NCI-H446 treated with DMSO at 0.1 percent for 48 hours (cell line): ENCODE data around the gene SLC10A2.
"Not testable (repeated sequence)": the region's sequence is repeated elsewhere in the genome, so short reads cannot be mapped to it uniquely, and the experiment has no call there.

Experiments
- DNase-seq: peaks from one replicate; lab custom pipeline; 2025; lab: John Stamatoyannopoulos, UW

The SLC10A2 gene, protein sequence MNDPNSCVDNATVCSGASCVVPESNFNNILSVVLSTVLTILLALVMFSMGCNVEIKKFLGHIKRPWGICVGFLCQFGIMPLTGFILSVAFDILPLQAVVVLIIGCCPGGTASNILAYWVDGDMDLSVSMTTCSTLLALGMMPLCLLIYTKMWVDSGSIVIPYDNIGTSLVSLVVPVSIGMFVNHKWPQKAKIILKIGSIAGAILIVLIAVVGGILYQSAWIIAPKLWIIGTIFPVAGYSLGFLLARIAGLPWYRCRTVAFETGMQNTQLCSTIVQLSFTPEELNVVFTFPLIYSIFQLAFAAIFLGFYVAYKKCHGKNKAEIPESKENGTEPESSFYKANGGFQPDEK

DNA sequence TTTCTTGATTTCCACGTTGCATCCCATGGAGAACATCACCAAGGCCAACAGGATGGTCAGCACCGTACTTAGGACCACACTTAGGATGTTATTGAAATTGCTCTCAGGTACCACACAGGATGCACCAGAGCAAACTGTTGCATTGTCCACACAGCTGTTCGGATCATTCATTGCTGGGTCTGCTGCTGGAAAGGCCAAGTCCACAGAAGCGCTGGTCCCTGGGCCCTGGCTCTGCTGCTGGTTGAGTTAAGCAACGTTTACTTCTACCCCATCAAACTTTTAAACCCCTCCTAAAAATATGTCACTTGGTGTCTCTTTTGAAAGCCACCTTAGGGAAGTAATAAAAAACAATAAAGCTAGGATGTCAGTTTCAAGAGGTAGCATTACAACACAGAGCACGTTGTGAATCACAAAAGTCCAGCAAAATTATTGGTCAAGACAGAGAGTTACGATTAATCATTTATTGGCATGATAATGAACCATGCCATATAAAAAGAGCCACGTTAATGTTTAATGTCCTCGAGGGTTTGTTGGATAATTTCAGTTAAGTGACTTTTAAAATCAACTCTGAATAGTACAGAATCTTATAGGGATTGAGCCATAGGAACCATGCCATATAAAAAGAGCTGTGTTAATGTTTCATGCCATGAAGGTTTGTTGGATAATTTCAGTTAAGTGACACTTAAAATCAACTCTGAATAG lies at the start of gene SLC10A2:
Gene SLC10A2 (minus strand): TSS at position 339 of the 702 bp plus-strand sequence. CDS start 168 bp downstream, at position 171.
- no peak for DNase-seq

DNA sequence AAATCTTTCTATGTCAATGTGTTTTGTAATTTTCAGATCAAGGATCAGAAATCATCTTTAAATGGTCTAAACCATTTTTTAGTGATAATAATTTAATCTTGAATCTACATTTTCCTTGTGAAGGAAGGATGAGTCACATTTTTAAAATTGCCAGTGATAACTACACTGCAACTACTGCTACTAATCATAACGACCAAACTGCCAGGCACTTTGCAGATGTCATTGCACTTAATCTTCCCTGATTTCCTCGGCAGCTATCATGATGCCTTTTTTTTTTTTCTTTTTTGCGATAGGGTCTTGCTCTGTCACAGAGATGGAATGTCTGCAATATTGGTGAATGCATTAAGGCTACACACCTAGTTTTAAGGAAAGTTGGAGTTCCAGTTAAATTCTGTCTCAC lies 41.4 kb upstream of the SLC10A2 start:
- DNase-seq: no peak

DNA sequence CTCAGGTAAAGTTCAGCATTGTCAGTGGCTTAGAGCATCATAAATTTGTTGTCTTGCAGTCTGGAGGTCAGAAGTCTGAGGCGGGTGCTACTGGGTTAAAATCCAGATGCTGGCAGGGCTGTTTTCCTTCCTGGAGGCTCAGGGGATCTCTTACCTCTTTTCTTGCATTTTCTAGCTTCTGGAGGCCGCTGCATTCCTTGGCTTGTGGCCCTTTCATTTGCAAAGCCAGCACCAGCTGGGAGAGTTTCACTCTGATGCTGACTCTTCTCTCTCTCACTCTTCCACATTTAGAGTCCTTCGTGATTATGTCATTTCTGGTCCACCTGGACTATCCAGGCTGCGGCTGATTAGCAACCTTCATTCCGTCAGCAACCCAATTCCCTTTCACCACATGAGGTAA lies 38.1 kb upstream of the SLC10A2 start:
- DNase-seq: no peak

DNA sequence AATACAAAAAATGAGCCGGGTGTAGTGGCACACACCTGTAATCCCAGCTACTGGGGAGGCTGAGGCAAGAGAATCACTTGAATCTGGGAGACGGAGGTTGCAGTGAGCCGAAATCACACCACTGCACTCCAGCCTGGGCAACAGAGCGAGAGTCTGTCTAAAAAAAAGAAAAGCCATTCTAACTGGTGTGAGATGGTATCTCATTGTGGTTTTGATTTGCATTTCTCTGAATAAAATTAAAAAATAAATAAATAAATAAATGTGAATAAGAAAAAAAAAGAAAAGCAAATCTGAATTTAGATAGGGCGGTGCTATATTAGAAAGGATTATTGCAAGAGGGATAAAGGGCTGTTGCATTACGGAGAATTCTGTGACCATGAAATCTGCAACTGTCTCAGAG lies 37.2 kb upstream of the SLC10A2 start:
- not testable (repeated sequence) for DNase-seq

DNA sequence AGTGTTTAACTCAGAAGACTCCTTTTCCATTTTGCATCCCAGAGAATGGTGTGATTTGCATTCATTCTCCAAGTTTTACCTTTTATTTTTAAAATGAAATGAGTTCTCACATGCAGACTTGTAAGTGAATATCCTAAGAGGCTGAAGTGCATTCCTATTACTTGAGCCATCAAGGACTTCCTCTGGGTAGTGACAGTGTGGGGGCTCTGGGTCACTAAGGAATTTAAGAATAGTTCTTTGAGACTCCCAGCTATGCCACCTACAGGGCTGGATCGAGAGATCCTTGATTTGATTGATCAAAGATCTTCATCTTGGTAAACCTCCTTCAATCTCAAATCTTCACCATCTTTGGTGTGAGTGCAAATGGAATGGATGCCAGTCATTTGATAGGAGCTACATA lies 36.3 kb upstream of the SLC10A2 start:
- no peak for DNase-seq

DNA sequence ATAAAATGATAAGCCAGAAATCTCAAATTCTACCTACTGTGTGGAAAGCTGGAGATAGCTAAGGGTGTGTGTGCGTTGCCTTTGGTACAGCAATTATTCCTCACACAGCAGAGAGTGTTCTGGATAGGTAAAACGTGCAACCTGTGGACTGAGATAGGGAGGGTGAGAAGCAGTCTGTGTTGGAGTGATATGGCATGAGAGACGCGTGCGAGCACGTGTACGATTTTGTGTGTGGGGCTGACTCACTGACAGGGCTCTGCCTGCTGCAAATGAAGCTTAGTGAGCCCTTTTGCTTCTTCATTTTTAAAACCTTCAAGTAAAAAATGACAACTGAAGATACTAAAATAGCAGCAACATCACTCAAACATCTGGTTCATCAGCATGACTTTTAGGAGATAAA lies 35.7 kb upstream of the SLC10A2 start:
- DNase-seq: no peak

DNA sequence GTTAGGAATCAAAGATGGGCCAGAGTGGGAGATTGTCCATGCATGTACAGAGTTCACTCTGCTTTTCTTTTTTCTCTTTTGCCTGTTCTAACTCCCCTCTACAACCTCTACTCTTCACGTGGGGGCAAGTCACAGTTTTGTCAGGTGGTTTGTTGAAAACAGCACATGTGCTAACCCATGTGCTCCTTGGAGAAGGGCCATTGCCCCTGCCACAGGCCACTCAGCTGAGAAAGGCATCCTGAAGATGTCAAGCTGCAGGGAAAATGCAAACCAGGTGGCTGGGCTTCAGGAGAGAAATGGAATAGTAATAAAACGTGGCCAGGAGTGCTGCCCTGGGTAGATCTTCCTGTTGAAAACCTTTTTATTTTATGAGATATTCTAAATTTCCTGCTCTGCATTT lies 35.3 kb upstream of the SLC10A2 start:
- no peak for DNase-seq

DNA sequence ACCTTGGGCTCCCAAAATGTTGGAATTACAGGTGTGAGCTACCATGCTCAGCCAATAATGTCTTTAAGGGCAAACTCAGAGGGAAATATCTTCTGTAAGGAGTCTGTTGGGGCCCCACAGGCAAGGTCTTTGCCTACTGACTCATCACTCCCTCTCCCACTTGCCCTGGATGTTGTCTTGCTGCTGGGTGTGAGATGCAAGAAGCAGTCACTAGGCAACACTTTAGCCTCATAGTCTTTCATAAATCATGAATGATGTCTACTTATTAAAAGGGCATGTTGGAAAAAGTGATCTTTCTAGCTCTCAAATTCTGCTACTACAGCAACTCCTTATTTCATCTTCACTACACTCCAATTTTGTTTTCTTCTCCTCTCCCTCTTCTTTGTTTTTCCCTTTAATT lies 34.6 kb upstream of the SLC10A2 start:
- no peak for DNase-seq

DNA sequence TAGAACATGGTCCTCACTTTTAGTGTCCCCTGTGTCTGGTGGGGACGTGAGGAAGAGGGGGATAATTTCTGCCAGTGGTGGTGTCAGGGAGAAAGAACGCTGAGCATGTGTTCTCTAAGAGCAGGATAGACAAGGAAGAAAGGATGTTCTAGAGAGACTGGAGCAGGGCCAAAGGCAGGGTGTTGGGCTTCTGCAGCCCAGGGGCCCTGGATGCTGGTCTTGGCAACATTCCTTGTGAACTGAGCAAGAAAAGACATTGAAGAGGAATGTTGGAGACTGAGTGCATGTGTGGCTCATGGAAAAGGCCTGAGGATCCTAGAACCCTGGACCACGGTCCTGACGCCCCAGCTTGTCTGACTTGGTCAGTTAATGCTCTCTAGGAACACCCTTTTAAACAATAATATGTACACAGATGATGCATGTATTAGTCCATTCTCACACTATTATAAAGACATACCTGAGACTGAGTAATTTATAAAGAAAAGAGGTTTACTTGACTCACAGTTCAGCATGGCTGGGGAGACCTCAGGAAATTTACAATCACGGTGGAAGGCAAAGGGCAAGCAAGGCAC lies 33.6 kb upstream of the SLC10A2 start:
- no peak for DNase-seq

DNA sequence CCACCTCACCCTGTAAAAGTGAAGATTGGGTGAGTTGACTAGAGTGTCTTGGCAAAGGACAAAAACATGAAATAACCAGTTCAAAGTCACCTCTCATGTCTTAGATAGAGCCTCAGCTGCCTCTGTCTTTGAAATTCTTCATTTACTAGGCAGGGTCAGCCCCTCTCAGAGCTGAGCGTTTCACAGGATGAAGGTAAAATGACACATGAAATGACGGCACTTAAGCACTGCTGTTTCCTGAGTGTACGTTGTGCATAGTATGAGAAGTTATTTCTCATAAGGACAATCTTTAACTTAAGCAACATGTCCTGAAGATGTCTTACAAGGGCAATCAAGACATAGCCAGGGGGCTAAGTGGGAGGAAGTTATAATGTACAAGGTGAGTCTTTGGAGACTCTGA lies 32.3 kb upstream of the SLC10A2 start:
- DNase-seq: no peak

DNA sequence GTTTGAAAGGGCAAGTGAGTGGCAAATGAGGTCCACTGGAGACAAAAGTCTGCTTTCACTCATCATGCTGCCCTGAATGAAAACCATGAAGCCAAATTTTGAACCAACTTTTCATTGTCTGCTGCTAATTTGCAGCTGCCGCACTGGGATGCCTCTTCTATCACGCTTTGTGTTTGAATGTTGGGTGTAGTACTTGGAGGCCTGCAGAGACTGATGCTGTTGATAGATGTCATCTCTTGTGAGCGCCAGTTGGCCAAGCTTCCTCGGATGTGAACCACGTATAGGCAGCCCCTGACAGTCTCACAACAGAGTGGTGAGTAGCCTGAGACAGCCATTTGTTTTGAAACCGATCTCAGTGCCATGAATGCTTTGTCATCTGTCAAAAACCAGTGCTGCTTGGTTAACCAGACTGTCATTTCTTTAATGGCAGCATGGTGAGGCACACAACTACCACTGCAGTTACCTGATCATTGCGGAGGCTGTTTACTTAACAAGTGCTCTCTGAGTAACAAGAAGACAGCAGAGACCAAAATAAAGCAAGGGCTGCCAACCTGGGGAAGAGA lies 31.2 kb upstream of the SLC10A2 start:
- no peak for DNase-seq

DNA sequence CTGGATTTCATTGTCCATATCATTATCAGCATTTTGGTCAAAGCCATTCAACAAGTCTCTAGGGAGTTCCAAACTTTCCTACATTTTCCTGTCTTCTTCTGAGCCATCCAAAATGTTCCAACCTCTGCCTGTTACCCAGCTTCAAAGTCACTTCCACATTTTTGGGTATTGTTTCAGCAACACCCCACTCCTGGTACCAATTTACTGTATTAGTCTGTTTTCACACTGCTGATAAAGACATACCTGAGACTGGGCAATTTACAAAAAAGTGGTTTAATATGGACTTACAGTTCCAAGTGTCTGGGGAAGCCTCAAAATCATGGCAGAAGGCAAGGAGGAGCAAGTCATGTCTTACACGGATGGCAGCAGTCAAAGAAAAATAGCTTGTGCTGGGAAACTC lies 27.4 kb upstream of the SLC10A2 start:
- not testable (repeated sequence) for DNase-seq

DNA sequence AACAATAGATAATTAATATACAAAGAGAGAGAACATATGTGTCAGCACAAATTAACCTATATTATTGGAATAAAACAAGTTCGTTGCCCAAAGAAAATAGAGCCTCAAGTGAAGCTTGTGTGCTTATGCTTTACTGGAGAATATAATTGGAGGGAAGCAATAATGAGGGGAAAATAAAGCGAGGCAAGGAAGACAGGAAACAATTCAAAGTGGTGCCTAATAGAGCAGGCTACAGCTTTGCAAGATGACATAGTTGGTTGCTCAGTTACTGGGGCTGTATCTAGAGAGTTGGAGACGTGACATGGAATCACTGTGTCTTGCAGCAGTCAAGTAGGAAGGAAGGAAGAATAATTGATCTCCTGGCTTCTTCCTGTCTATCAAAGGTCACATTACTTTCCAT lies 21.1 kb upstream of the SLC10A2 start:
- no peak for DNase-seq

DNA sequence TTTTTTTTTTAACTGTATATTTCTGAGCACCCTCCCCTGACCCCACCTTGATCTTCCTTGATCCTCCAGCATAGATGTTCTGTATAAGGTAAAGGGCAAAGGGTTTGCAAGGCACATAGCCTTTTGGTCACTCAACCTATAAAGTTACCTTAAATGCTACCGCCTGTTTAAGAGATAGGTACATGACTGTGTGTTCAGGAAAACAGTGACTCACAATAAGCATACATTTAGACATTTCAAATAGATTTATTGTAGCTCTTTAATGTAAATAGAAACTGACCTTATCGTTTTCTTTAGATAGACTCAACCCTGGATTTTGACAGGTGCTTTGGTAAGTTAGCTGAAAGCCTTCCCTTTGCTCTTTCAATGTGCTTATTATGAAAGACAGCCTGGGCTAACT lies 15.2 kb upstream of the SLC10A2 start:
- no peak for DNase-seq

DNA sequence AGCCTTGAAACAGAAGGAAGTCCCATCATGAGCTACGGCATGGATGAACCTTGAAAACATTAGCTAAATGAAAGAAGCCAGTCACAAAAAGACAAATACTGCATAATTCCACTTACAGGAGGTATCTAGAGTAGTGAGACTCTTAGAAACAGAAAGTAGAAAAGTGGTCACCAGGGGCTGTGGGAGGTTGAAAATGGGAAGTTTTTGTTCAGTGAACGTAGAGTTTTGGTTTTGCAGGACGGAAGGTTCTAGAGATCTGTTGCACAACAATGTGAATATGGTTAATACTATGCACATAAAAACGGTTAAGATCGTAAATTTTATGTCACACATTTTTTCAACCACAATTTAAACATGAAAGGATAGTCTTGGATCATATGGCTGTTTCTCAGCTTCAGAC lies 11.9 kb upstream of the SLC10A2 start:
- no peak for DNase-seq

DNA sequence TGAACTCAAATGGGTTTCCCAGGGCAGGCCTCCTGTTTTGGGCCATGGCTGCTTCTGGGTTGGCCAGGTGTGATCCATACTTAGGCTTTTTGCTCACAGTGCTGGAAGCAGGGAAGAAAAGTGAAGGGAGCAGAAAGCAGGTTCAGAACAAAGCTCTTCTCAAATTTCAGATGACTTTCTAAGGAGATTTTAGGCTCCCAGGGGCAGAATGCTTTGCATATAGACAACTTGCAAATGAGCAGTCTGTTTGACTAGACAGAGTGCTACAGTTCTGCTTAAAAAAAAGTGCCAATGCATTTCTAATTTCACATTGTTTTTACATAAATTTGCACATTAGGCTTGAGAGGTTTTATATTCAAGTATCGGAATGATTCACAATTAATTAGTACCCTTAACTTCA lies 2.6 kb upstream of the SLC10A2 start:
- no peak for DNase-seq

DNA sequence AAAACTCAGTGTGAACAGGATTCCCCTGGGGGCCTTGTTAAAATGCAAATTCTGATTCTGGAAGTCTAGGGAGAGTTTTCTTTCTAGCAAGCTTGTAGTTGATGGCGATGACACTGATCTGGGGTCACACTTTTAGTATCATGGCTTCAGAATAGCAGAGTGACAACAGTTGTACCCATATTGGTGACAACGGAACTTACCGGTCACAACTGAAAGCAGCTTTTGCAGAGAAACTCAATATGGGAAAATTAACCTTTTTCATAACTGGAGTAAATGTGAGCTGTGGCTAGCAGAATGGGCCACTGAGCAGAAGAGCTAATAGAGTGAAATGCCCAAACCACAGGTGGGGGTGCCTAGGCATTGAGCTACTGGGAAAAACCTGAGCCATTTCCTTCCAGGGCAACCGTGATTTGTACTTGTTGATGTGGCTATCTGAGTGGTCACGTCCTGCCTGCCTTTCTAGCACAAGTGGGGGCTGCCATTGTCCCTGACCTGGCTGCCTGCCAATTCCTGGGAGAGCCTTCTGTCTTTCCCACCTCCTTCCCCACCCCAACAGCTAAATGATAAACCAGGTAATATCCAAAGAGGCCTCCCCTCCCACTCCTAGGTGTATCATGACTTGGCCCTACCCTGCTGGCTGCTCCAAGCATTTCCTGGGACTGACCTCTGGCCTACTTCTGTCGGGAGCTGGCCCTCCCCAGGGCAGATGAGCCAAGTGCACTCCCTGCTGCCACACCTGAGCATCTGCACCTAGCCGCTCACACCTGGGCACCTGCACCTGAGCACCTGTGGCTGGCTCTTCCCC lies 1.7 kb upstream of the SLC10A2 start:
- DNase-seq: no peak

DNA sequence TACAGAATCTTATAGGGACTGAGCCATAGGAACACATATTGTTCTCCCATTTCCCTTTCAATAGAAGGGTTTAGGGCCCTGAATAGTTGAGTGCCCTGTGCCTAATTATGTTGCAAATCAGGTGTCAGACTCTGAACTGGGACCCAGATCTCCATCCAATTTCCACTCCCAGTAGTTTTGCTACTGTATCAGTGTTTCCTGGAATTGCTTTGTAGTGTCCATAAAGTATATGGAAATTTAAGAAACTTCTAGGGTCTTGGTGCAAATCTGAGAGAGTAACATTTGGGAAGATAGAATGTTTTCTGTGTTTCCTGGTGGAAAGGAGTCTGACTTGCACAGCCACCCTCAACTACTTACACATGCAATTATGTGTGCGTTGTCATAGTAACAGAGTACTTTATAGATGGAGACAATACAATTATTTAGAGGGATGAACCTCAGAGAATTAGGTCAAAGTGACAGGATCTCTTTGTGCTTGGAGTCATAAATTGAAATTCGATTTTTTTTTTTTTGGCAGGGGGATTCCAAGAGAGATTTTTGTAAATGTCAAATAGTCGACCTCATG lies 646 bp upstream of the SLC10A2 start:
- no peak for DNase-seq

DNA sequence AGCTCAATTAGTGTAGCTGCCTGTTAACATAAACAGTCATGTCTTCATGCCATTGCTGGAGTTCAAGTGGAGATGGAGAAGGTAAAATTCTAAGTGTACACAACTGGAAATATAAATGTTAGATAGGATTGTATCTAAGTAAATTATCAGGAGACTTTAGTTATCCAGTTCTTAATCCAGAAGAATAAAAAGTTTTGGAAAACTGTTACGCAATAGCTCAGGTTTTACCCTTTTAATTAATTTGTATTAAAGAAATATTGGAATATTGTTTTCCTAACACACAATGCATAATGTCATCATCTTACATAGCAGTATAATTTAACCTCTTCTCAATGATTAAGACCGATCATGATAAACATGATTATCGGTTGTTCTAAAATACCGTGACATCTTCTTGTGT lies 2.8 kb downstream of the SLC10A2 start:
- DNase-seq: no peak

DNA sequence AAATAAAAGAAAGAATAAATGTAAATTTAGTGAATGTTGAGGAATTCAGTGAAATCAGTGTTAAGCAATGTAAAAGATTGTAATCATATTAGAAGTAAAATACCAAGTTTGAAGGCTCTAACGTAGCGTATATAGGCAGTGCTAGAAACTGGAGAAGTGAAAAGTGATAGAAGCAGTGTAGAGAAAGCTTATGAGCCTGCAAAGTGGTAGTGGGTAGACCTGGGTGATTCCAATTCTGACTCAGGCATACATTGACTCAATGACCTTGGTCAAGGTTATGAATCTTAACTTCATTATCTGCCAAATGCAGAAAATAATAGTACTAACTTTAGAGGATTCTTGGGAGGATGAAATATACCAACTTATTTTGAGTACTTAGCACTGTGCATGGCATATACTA lies 4.1 kb downstream of the SLC10A2 start:
- no peak for DNase-seq

DNA sequence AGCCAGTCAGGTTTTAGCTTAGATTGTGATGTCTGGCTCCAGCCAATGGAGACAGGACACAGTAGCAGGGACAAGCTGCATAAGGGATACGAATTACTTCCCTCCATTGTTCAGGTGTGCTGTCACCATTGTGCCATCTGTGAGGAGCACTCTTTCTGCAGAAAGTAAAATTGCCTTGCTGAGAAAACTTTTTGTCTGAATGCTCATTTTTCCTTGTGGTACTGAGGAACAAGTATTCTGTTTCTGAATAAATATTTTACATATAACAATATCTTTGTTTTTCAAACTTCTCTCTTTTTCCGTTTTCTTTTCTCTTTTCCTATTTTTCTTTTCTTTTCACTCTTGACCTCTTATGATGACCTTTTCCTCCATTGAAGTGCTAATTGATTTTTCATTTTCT lies 10.2 kb downstream of the SLC10A2 start:
- no peak for DNase-seq

DNA sequence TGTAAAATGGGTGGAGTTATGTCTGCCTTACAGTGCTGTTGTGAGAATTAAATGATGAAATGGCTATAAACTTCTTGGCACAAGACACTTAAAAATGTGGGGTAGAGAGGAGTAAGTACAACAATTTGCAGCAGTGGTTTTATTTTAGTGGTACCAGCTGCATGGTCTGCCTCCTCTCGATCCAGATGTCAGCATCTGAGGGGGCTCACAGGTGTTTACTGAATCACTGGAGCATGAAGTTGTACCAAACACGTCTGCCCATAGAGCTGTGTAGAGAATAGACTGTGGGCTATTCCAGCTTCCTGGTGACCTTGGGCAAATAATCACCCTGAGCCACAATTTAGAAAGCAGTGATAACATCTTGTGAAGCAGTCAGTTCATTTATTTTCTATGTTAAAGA lies 11.1 kb downstream of the SLC10A2 start:
- DNase-seq: no peak
